IMR-90 (cell line): ENCODE measurements around the gene TTC3. TPM values are rescaled to one million over a fixed set of nuclear protein-coding genes. Genes with fewer than 3 reads are reported as not detected.

ENCODE experiments used
- ATAC-seq: fragments of 200-7000 bp; cut with Tn5 transposase; 2 replicates; pipeline ENCODE4 v1.9.1; 2020; ENCODE audit warnings: low read depth, mild to moderate bottlenecking, moderate library complexity
- BruUV-seq: library from RNA; stranded (reverse); fragments of 400-500 nt; replicated peaks from 2 replicates; lab custom pipeline; 2021; lab: Mats Ljungman, UMichigan
- CTCF ChIA-PET: fragments of 300-600 bp; formaldehyde crosslinking; extraction: SDS; loops from one replicate; lab custom pipeline; 2021; ENCODE audit warnings: antibody characterized with exemption; lab: Yijun Ruan, JAX
- POLR2A ChIA-PET: fragments of 300-600 bp; sonication (Branson Sonifier 250); formaldehyde crosslinking; loops from one replicate; lab custom pipeline; 2022; ENCODE audit warnings: antibody characterized with exemption; ENCODE audit not compliant: unreplicated experiment; lab: Charles Lee
- DNase-seq: peaks from one replicate; pipeline ENCODE4 v3.0.0; 2013
- H2AFZ ChIP-seq: replicated peaks from 2 replicates; pipeline ENCODE3; 2013; ENCODE audit warnings: low read length, mild to moderate bottlenecking; ENCODE audit not compliant: poor library complexity
- H2AK5ac ChIP-seq: 2 replicates; pipeline ENCODE4 v1.6.1; 2013; ENCODE audit warnings: low read depth, low read length, inconsistent platforms
- H2AK9ac ChIP-seq: replicated peaks from 2 replicates; pipeline ENCODE3; 2013; ENCODE audit warnings: mild to moderate bottlenecking, low read depth, low read length, moderate library complexity; ENCODE audit not compliant: poor library complexity
- H2BK120ac ChIP-seq: 2 replicates; pipeline ENCODE4 v1.6.1; 2013; ENCODE audit warnings: low read depth, low read length, inconsistent platforms
- H2BK15ac ChIP-seq: 3 replicates; pipeline ENCODE4 v1.6.1; 2013; ENCODE audit warnings: low read depth, low read length, inconsistent platforms
- H2BK20ac ChIP-seq: 2 replicates; pipeline ENCODE4 v1.6.1; 2013; ENCODE audit warnings: low read depth, mild to moderate bottlenecking, inconsistent platforms, low read length, moderate library complexity
- H2BK5ac ChIP-seq: 2 replicates; pipeline ENCODE4 v1.6.1; 2013; ENCODE audit warnings: mild to moderate bottlenecking, low read depth, low read length, inconsistent platforms; ENCODE audit not compliant: poor library complexity, severe bottlenecking
- H3K14ac ChIP-seq: replicated peaks from 2 replicates; pipeline ENCODE4 v1.6.1; 2013; ENCODE audit warnings: low read depth, low read length, inconsistent platforms
- H3K18ac ChIP-seq: 2 replicates; pipeline ENCODE4 v1.6.1; 2013; ENCODE audit warnings: low read depth, low read length, control low read depth
- H3K23ac ChIP-seq: 2 replicates; pipeline ENCODE4 v1.6.1; 2013; ENCODE audit warnings: low read depth, low read length, inconsistent platforms
- H3K27ac ChIP-seq: 2 replicates; pipeline ENCODE4 v1.5.1; 2013; ENCODE audit warnings: mild to moderate bottlenecking, control low read depth, low read length; ENCODE audit not compliant: insufficient read depth
- H3K27me3 ChIP-seq: 2 replicates; pipeline ENCODE4 v1.6.1; 2013; ENCODE audit warnings: low read length; ENCODE audit not compliant: control insufficient read depth, insufficient read depth
- H3K36me3 ChIP-seq: 2 replicates; pipeline ENCODE4 v1.6.1; 2013; ENCODE audit warnings: low read length, mixed read lengths; ENCODE audit not compliant: control insufficient read depth, insufficient read depth
- H3K4ac ChIP-seq: 2 replicates; pipeline ENCODE4 v1.6.1; 2013; ENCODE audit warnings: low read depth, low read length, inconsistent platforms
- H3K4me1 ChIP-seq: 2 replicates; pipeline ENCODE4 v1.6.1; 2013; ENCODE audit warnings: low read length, mixed read lengths; ENCODE audit not compliant: control insufficient read depth, insufficient read depth
- H3K4me2 ChIP-seq: 2 replicates; pipeline ENCODE4 v1.6.1; 2013; ENCODE audit warnings: low read depth, mild to moderate bottlenecking, control low read depth, low read length, moderate library complexity
- H3K4me3 ChIP-seq: 2 replicates; pipeline ENCODE4 v1.5.1; 2013; ENCODE audit warnings: low read depth, mild to moderate bottlenecking, control low read depth, low read length, moderate library complexity; ENCODE audit not compliant: insufficient read depth
- H3K56ac ChIP-seq: 2 replicates; pipeline ENCODE4 v1.6.1; 2013; ENCODE audit warnings: low read length, inconsistent platforms; ENCODE audit not compliant: insufficient read depth; ENCODE audit errors: extremely low read depth
- H3K79me1 ChIP-seq, 2 experiments: 2 replicates each; pipeline ENCODE4 v1.6.1; 2013; ENCODE audit warnings: low read length in 2 of 2, inconsistent platforms in 1 of 2, low read depth in 1 of 2
- H3K9ac ChIP-seq: 2 replicates; pipeline ENCODE4 v1.6.1; 2013; ENCODE audit warnings: low read depth, low read length, control low read depth
- H3K9me1 ChIP-seq: 2 replicates; pipeline ENCODE4 v1.6.1; 2013; ENCODE audit warnings: low read length, inconsistent platforms; ENCODE audit not compliant: insufficient read depth
- H3K9me3 ChIP-seq: 2 replicates; pipeline ENCODE4 v1.6.1; 2013; ENCODE audit warnings: low read length; ENCODE audit not compliant: control insufficient read depth, insufficient read depth
- H4K20me1 ChIP-seq: 2 replicates; pipeline ENCODE4 v1.6.1; 2013; ENCODE audit warnings: low read length, inconsistent platforms; ENCODE audit not compliant: insufficient read depth
- H4K5ac ChIP-seq: 2 replicates; pipeline ENCODE4 v1.6.1; 2013; ENCODE audit warnings: mild to moderate bottlenecking, low read depth, low read length, control low read depth
- H4K8ac ChIP-seq, 2 experiments: 2 replicates each; pipeline ENCODE4 v1.6.1; 2013; ENCODE audit warnings: low read depth in 2 of 2, low read length in 2 of 2, control low read depth in 1 of 2, inconsistent platforms in 1 of 2
- H4K91ac ChIP-seq: 2 replicates; pipeline ENCODE4 v1.6.1; 2013; ENCODE audit warnings: low read depth, low read length, inconsistent platforms; ENCODE audit not compliant: insufficient read depth
- BHLHE40 ChIP-seq: fragments of 150-350 bp; IDR thresholded peaks from 2 replicates; pipeline ENCODE4 v1.6.1; 2016; ENCODE audit warnings: mild to moderate bottlenecking, low read depth, low read length
- CHD1 ChIP-seq: IDR thresholded peaks from 2 replicates; pipeline ENCODE4 v1.6.1; 2012; ENCODE audit warnings: low read depth, low read length, improper control_type of control experiment
- MAZ ChIP-seq: IDR thresholded peaks from 2 replicates; pipeline ENCODE4 v1.6.1; 2012; ENCODE audit warnings: low read depth, mild to moderate bottlenecking, low read length, improper control_type of control experiment, moderate library complexity, borderline replicate concordance
- POLR2A ChIP-seq: IDR thresholded peaks from 2 replicates; pipeline ENCODE4 v1.6.1; 2012; ENCODE audit warnings: mild to moderate bottlenecking, low read depth, low read length
- dilution Hi-C: fragments of 300-500 bp; cut with HindIII; formaldehyde crosslinking; loops from one replicate; pipeline ENCODE4 v1.14.3; 2018; ENCODE audit warnings: low sequenced_read_pairs; ENCODE audit not compliant: unreplicated experiment
- in situ Hi-C: fragments of 300-500 bp; cut with MboI; formaldehyde crosslinking; loops from 3 replicates; pipeline ENCODE4 v1.14.3; 2019; ENCODE audit warnings: low sequenced_read_pairs, inconsistent platforms, mixed read lengths
- intact Hi-C: fragments of 100-400 bp; cut with micrococcal nuclease; formaldehyde crosslinking; loops from 2 replicates; pipeline ENCODE4 v1.10.0; 2022
- polyA plus RNA-seq, 3 experiments: library from polyadenylated mRNA; depleted of rRNA; stranded (reverse); fragments of >200 nt; gene quantifications; 2 replicates each; pipeline ENCODE4 v1.2.3, GENCODE V29; 2012; ENCODE audit warnings: low replicate concordance in 1 of 3
- total RNA-seq: library from RNA; depleted of rRNA; stranded (reverse); fragments of >200 nt; gene quantifications from 2 replicates; pipeline ENCODE4 v1.2.3, GENCODE V29; 2012
- TF ChIP-seq, protein P1 (sequence below): conservative IDR thresholded peaks from 2 replicates; pipeline ENCODE4 v1.5.1; 2012; ENCODE audit warnings: mild to moderate bottlenecking, low read depth, low read length, improper control_type of control experiment

The TTC3 gene
- total and polyA plus RNA-seq, 2 of the 4 experiments (the other 2 are of a cell fraction), result 96.7 to 293 TPM

DNA sequence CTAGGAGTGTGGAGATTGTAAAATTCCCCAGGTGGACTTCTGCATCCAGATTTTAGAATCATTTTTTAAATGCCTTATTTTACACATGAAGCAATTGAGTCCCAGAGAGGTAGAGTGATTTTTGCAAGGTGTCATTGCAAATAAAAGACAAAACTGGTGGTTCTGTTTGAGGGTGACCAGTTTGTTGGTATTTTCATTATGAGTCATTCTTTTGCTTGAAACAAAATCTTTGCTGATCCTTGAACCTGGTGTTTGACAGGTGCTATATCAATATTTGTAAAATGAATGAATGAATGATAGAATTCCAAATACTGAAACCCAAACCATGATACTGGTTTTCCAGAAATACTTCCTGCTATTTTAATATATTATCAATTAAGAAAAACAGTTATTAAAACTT lies 44.1 kb downstream of the TTC3 start:
- Histone ChIP-seq H2BK5ac (no peak overlapping the region), H4K20me1 (peaks cover 3% of the 10 kb centered on the region; the same call in 1 of the 2 replicates), H3K36me3 (peaks cover 9% of the 10 kb centered on the region), H4K8ac (no peak overlapping the region), H3K9me3 (no peaks in the 10 kb centered on the region), H3K27ac (no peak overlapping the region), H4K91ac (no peak overlapping the region), H3K4me2 (no peak overlapping the region), H3K9ac (no peak overlapping the region), H3K27me3 (no peaks in the 10 kb centered on the region), H4K5ac (no peak overlapping the region), H3K56ac (no peak overlapping the region), H3K9me1 (no peaks in the 10 kb centered on the region; the same call in 1 of the 2 replicates), H2BK15ac (no peak overlapping the region), H2AFZ (no peak overlapping the region), H3K14ac (no peak overlapping the region), H2BK20ac (no peak overlapping the region), H2AK9ac (no peak overlapping the region), H3K4me3 (no peak overlapping the region), H3K4me1 (0 out of 2 replicates have a peak, but pooled peaks cover 1% of the 10 kb centered on the region), H2AK5ac (no peak overlapping the region), H2BK120ac (no peak overlapping the region), H3K79me1 (peaks cover 7 to 22% of the 10 kb centered on the region in 2 experiments), H3K4ac (no peak overlapping the region), H3K18ac (no peak overlapping the region), H3K23ac (no peak overlapping the region)
- ATAC-seq (no peak), DNase-seq (no peak)
- dilution Hi-C loops, result no loop called here
- no TSS peak for BruUV-seq
- TF ChIP-seq MAZ (no peak), CHD1 (no peak), POLR2A (no peak), BHLHE40 (no peak)
- TF ChIP-seq, protein P1, sequence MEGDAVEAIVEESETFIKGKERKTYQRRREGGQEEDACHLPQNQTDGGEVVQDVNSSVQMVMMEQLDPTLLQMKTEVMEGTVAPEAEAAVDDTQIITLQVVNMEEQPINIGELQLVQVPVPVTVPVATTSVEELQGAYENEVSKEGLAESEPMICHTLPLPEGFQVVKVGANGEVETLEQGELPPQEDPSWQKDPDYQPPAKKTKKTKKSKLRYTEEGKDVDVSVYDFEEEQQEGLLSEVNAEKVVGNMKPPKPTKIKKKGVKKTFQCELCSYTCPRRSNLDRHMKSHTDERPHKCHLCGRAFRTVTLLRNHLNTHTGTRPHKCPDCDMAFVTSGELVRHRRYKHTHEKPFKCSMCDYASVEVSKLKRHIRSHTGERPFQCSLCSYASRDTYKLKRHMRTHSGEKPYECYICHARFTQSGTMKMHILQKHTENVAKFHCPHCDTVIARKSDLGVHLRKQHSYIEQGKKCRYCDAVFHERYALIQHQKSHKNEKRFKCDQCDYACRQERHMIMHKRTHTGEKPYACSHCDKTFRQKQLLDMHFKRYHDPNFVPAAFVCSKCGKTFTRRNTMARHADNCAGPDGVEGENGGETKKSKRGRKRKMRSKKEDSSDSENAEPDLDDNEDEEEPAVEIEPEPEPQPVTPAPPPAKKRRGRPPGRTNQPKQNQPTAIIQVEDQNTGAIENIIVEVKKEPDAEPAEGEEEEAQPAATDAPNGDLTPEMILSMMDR, result no peak
- POLR2A ChIA-PET, result no interaction called here
- CTCF ChIA-PET, result no interaction called here
- in situ Hi-C loops, result no loop called here
- intact Hi-C loops, result no loop called here
